ENCODE measurements around the gene TPBGL.
"Not testable (repeated sequence)": the region's sequence is repeated elsewhere in the genome, so short reads cannot be mapped to it uniquely, and the experiment has no call there.

TPBGL gene

GRCh38 chr11:75272821-75273301 lies 32.3 kb downstream of the TPBGL start:
- no peak for DNase-seq (ENCODE audit: low read depth)

DNA sequence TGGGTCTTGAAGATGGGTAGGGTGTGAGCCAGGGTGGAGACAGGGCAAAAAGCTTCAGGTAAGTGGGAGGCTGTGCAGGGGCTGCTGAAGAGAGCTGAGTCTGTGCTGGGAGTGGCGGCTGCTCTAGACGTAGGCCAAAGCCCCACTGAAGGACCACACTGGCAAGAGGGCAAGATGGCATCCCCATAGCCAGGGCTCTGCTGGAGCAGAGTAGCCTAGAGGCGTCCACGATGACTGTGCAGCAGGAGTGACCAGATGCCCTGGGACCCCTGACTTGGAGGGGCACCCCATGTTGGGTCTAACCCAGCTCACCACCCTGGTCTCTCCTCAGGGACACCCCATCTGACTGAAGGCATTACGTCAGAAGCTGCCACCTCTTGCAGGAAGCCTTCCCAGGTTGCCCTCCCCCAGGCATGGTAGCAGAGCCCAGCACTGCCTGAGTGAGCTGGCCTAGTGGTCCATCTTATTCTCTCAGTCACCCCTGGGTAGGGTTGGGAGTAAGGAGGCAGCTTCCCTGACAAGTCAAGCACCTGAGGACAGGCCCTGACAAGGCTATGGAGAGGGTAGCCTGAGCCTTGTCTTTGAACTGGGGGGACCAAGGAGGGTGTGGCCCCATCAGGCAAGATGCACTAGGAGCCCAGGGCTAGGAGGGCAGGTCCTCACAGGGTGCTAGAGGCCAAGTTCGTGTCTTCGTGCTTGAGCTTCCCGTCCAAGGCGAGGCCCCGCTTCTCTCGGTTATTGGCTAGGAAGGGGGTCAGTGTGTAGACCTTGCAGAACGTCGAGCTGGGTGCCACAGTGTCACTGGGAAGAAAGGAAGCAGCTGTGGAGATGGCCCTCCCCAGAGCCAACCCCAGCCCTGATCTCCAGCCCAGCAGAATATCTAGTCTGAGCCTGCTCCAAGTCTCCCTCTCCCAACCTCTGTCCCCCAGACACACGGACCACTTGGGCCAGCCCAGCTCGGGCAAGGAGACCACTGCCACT lies 33.1 kb downstream of the TPBGL start:
- no peak for DNase-seq (ENCODE audit: low read depth)

- not testable (repeated sequence) for DNase-seq (ENCODE audit: low read depth)
Measured at GRCh38 chr11:75274716-75275115, 34.1 kb downstream of the TPBGL start.

DNA sequence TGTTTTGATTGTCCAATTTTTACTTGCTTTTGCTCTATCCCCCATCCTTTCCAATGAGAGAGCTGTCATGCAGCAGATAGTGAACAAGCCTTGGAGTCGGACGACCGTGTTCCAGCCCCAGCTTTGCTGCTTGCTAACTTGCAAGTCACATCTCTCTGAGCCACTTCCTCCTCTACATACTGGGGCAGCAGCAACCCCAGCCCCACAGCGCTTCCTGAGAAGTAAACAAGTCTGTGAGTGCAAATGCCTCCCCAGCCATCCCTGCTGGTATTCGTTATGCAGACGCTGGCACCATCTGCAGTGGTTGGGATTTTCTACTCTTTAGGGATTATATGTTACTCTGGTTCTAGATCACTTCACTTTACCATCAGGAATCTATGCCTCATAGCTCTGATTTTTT lies 35.0 kb downstream of the TPBGL start:
- no peak for DNase-seq (ENCODE audit: low read depth)

GRCh38 chr11:75276186-75276585 lies 35.6 kb downstream of the TPBGL start:
- no peak for DNase-seq (ENCODE audit: low read depth)

DNA sequence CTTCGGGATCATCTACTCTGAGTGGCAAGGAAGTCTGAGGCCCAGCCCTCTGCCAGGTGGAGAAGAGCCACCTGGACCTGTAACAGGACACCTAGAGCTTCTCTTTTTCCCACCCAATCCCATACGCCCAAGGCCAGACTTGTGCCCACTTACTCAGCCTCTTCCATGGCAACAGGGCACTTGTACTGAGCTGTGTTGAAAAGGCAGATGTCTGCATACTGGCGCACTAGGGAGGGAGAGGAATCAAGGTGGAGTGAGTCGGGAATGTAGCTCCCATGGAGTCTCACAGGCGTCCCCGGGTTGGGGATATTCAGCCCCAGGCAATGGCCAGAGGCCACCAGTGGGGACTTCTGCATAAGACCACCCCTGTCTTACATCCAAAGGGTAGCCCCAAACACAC lies 36.1 kb downstream of the TPBGL start:
- DNase-seq (ENCODE audit: low read depth): no peak

GRCh38 chr11:75277211-75277805 lies 36.7 kb downstream of the TPBGL start:
- DNase-seq (ENCODE audit: low read depth): no peak

DNA sequence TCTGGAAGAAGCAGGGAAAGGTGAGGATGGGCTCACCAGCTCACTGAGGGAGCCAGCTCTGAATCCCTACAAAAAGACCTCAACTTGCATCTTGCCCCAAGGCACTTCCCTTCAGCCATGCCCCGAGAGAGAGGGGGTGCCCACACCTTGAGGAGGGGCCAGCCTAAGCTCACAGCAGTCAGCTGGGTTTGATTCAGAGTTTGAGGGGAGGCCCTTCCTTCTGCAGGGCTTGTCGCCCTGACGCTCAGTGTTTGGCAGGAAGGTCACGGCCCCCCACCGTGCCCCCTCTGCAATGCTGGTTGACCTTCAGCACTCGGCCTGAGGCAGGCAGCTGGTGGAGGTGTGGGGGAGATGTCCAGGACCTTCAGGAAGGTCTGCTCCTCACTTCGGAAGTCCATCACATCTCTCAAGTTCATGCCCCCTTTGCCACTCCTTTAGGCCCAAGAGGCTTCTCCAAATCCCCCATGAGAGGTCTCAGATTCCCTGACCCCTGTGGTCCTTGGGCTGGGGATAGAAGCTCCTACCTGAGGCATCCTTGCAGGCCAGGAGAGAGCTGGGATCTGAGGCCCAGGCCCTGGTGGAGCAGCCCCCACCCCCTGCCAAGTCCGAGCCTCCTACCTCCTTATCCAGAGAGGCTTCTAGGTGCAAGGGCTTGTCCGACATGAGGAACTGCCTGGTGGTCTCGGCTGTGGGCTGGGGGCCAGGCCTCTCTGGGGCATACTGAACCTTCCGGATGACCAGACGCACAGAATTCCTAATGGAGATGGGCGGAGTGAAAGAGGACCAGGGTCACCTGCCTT lies 37.6 kb downstream of the TPBGL start:
- DNase-seq (ENCODE audit: low read depth): no peak

DNA sequence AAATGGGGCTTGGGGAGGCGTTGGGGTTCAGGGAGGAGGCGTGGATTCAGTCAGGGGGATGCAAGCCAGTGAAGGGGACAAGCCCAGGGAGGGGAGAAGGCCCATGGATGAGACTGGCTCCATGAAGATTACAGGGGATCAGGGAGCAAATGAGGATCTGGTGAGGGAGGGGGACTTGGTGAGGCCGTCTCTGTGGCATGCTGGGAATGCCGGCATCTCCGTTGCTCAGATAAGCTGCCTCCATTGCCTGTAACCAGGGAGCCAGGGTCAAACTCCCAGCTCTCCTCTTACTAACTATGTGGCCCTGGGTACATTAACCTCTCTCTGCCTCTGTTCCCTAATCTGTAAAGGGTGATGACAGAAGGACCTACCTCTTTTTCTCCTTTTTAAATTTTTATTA lies 38.7 kb downstream of the TPBGL start:
- DNase-seq (ENCODE audit: low read depth): no peak

DNA sequence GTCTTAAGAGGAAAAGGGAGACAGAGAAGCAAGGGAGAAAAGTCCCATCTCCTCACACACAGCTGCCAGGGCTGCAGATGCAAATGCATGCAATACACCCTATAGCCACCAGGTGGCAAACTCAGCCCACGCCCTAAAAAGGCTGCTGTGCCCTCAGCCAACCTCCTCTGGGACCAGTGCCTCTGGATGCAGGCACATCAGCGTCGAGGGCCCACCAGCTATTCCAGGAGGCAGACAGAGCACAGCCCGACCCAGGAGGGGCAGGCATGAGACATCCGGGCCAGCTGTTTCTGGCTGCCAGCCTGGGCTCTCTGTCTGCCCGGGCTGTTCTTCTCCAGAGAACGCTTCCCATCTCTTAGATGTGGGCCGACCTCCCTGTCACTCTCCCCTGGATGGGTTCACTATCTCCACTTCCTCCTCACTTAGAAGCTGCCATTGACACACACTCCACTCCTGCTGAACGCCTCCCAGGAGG lies 39.7 kb downstream of the TPBGL start:
- no peak for DNase-seq (ENCODE audit: low read depth)

- no peak for DNase-seq (ENCODE audit: low read depth)
Measured at GRCh38 chr11:75280770-75281468, 40.3 kb downstream of the TPBGL start.

DNA sequence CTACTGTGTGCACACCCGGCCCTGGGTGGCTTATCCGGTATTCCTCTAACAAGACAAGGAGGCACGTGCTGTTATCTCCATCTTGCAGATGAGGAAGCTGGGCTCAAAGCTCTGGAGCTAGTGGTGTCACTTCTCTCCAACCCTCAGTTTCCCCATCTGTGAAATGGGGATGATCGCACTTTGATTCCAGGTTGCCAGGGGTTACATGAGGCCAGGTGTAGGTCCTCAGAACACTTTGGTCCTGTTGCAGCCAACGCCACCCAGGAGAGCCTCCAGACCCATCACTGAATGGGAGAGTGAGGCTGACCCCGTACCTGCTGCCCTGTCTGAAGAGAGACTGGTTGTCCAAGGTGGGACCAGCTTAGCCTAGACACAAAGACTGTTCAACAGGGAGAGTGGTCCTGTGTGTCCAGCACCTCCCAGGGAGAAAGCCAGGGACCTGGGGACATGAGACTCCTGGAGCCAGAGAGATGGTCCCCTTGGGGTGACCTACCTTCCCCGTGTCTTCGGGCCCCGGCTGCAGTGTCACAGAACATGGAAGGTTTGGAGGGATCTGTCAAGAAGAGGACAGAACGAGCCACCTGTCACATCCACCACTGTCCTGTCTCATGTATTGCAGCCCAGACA lies 41.0 kb downstream of the TPBGL start:
- no peak for DNase-seq (ENCODE audit: low read depth)

- no peak for DNase-seq (ENCODE audit: low read depth)
Measured at GRCh38 chr11:75283391-75283931, 42.9 kb downstream of the TPBGL start.

DNA sequence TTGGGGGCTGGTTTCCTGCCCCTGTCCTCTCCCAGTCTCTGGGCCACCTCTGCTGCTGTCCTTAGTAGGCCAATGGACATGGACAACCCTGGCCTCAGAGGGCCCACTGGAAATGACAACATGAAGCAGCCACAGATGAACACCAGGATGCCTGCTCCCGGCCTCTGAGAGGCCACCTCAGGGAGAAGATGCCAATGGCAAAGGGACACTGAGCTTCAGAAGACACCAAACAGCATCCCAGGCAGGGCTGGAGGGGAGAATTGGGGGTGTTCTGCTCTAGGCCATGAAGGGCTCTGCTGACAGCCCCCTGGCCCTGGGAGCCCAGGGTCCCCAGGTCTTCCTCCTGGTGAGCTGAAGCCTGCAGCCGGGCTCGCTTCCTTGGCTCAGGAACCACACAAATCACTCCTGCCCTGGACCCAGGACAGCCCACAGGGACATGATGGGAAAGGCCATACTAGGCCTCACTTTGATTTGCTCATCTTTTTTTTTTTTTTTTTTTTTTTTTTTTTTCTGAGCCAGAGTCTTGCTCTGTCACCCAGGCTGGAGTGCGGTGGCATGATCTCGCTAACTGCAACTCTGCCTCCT lies 45.3 kb downstream of the TPBGL start:
- DNase-seq (ENCODE audit: low read depth): no peak

DNA sequence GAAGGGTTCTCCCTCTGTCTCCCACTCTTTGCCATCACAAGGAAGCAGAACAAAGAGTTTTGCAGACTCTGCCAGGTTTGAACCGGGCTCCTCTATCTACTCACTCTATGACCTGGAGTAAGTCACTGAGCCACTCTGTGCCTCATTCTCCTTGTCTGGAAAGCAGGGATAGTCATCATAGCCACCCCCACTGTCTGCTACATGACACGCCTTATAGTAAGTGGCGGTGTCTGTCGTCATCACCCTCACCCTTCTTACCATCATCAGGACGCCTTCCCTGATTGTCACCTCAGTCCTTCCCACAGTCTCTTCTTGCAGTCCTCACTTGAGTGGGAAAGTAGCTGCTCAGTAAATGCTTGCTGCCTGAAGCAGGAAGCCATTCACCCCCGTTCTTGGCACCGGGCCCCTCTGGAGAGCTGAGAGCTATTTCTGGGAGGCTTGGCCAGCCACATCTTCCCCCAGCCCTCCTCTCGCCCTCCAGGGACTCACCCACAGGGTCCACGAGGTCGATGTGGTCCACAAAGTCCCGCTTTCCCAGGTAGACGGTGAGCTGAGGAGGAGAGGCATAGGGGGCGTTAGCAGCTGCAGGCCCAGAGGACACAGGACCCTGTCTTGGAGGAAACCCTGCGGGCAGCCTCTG lies 46.4 kb downstream of the TPBGL start:
- no peak for DNase-seq (ENCODE audit: low read depth)

GRCh38 chr11:75287579-75287978 lies 47.0 kb downstream of the TPBGL start:
- DNase-seq (ENCODE audit: low read depth): no peak

- DNase-seq (ENCODE audit: low read depth): no peak
Measured at GRCh38 chr11:75289511-75289760, 48.9 kb downstream of the TPBGL start.

GRCh38 chr11:75289919-75290318 lies 49.3 kb downstream of the TPBGL start:
- DNase-seq (ENCODE audit: low read depth): no peak

- no peak for DNase-seq (ENCODE audit: low read depth)
Measured at GRCh38 chr11:75291741-75292140, 51.2 kb downstream of the TPBGL start.

- DNase-seq (ENCODE audit: low read depth): no peak
Measured at GRCh38 chr11:75292943-75293342, 52.4 kb downstream of the TPBGL start.

Data from GM04504 (cell line).